Raji (cell line): ENCODE data around the gene ARHGEF16.

Source experiments
- POLR2A ChIP-seq: IDR thresholded peaks from 2 replicates; pipeline ENCODE4 v1.6.1; 2011; ENCODE audit warnings: low read depth, low read length, control low read depth; ENCODE audit not compliant: insufficient read depth

The ARHGEF16 gene

DNA sequence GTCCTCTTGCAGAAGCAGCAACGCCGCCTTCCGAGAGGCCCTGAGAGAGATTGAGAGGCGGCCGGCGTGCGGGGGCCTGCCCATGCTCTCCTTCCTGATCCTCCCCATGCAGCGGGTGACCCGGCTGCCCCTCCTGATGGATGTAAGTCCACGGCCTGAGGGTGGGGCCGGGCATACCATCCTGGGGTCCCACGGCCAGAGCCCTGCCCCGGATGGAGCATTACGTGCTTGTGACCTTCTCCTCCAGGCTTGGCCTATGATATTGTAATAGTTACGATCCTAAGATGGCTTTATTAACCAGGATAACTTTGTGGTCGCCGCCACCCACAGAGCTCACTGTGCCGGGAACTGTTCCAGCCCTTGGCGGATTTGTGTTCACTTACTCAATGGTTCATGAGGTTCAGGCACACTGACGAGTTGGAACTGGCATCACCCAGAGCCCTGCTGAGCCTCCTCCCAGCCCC, 18.9 kb downstream of the ARHGEF16 start:
- no peak for TF ChIP-seq POLR2A

DNA sequence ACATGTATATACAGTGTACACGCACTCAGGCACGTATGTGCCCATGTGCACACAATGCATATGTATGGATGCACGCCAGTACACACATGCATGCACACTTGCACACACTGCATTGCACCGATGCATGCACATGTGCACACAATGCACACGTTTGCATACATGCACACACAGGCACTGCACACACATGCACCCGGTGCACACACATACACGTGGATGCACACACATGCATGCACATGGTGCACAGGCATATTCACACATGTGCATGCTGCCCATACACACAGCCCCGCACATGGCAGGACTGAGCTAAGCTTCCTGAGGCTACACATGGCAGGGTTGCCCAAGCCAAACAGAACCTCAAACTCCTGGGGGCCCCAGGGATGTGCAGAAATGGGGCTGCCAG, 19.6 kb downstream of the ARHGEF16 start:
- TF ChIP-seq POLR2A = no peak

DNA sequence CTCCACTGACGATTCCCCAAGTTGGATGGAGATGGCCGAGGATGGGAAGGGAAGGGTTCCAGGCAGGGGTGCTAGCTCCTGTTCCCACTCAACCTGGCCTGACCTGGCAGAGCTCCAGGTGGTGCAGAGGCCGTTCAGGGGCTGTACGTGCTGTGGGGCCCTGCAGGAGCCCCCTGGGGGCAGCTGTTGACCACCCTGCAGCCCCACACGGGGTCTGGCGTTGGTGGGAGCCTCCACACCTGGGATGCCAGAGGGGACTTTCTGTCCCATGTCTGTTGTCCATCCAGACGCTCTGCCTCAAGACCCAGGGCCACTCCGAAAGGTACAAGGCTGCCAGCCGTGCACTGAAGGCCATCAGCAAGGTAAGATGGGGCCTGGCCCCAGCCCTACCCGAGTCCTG, 20.0 kb downstream of the ARHGEF16 start:
- no peak for TF ChIP-seq POLR2A

DNA sequence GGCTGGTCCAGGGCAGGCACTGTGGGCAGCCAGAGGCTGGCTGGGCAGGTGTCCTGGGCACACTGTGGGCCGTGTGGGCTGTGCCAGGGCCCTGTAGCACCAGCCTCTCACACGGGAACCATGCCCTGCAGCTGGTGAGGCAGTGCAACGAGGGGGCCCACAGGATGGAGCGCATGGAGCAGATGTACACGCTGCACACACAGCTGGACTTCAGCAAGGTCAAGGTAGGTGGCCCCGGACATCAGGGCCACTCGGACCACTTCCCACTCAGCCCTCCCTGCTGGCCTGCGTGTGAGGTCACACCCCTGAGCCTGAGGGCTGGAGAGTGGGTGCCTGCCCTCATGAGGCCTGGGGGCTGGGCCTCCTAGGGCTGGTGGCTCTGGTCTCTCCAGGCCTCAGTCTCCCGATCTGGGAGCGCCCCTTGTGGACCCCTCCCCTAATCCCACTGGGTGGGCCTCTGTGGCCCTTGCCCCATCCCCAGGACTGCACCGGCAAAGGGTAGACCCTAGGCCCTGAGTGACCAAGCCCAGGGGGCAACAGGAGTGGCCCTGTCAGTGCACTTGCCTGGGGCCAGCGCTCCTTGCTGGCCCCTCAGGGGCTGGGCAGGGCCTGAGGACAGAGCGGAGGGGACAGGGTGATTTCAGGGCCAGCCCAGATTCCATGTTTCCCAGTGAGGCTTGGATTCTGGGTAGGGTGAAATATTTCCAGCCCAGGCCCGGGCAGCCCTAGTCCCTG, 21.5 kb downstream of the ARHGEF16 start:
- TF ChIP-seq POLR2A = no peak

DNA sequence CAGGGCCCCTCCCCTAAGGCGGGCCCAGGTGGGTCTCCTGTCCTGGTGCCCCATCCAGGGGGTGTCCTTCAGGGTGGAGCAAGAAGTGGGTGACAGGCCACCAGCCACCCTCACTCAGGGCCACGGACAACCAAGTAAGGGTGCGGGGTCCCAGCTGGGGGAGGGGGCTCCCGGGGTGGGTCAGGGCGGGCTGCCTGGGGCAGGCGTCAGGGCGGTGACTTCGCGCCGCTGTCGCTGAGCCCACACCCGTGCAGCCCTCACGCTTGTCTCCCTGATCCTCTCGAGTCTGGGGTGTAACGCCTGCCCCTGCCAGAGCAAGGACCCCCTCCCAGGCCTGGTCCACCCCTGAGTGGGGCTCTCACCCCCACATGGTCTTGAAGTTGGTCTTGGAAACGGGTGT, 22.2 kb downstream of the ARHGEF16 start:
- no peak for TF ChIP-seq POLR2A

DNA sequence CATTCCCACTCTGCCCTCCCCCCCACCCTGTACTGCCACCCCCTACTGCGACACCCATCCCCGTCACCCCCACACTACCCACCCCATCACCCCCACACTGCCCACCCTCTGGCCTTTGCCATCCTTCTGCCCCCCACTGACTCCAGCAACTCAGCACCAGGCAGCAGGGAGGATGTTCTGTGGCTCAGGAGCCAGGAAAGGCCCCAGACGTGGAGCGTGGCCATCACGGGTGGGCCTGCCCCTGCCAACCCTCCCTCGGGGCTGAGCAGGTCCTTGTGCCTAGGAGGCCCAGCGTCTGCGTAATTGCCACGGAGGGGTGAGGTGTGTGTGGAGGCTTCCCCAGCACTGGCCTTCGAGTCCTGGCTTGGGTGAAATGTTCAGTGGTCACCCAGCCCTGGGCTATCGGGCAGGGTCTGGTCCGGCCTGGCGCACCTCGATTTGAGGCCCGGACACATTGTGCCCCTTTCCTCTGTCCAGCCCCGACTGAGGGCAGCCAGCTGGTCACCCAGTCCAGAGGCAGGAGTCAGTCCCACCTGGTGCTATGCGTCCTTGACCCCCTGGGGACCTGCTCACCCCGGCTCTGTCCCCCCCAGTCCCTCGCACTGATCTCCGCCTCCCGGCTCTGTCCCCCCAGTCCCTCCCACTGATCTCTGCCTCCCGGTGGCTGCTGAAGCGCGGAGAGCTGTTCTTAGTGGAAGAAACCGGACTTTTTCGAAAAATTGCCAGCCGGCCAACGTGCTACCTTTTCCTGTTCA, 23.0 kb downstream of the ARHGEF16 start:
- TF ChIP-seq POLR2A = no peak

DNA sequence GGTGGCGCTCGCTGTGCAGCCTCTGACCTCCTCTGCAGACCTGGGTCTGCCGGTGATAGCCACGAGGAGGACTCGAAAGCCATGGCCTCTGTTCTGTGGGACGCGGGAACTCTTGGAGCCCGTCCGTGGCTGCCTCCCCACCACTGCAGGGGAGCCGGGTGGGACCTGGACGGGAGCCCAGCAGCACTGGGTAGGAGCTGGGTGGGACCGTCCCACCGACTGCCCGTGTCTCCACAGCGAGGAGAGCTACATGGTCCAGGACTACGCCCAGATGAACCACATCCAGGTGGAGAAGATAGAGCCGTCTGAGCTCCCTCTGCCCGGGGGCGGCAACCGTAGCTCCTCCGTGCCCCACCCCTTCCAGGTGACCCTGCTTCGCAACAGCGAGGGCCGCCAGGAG, 23.7 kb downstream of the ARHGEF16 start:
- TF ChIP-seq POLR2A = no peak

DNA sequence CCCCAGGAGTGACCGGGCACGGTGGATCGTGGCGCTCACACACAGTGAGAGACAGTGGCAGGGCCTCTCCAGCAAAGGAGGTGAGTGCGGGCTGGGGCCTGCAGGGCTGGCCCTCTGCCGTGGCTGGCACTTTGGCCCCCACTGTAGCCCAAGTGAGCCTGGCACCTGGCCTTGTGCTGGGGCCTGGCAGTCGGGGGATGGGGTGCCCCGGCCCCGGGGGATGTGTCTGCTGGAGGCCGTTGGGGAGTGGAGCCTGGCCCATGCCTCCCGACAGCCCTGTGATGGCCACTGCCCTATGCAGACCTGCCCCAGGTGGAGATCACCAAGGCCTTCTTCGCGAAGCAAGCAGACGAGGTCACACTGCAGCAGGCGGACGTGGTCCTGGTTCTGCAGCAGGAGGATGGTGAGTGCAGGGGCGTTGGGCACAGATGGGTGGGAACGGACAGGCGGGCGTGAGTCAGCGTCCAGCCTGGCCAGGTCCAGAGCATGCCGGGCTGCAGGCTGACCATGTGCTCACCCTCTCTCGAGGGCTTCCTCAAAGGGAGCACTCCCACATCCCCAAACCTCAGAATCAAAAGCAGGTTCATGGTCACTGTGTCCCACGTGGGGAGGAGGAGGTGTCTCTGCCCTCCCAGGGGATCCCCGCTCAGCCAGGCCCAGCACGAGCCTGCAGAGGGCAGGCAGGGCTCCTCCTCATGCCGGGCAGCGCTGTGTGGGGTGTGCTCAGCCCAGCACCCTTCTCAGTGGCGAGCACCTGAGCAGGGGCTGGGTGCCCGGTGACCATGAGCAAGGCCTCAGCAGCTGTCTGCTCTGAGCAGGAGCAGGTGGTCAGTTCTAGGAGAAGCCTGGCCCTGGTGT, 25.3 kb downstream of the ARHGEF16 start:
- no peak for TF ChIP-seq POLR2A

DNA sequence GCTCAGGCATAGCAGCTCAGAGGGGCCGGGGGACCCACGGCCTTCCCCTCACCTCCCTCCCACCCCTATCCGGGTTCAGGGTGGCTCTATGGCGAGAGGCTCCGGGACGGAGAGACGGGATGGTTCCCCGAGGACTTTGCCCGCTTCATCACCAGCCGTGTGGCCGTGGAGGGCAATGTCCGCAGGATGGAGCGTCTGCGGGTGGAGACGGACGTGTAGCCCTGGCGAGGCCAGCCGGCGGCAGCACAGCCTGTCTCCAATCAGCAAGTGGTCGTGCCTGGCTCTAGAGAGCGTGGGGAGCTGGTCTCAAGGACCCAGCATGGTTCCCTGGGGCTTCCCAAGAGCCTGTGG, 25.9 kb downstream of the ARHGEF16 start:
- TF ChIP-seq POLR2A = no peak

DNA sequence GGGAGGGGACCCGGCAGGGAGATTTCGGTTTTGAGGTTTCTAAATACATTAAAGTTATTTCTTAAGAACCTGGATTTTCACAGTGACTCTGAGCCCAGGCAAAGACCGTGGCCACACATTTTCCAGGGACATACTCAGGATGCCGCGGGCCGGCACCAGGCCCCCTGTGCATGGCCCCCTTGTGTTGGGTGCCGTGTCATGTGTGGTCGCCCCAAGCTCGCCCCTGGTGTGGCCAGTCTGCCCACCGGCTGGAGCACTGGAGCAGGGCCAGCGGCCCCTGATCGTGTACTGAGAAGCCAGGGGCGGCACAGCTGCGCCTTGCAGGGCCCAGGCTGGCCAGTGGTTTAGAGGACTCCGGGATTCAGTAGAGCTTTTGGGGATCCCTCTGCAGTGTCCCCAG, 26.6 kb downstream of the ARHGEF16 start:
- no peak for TF ChIP-seq POLR2A

DNA sequence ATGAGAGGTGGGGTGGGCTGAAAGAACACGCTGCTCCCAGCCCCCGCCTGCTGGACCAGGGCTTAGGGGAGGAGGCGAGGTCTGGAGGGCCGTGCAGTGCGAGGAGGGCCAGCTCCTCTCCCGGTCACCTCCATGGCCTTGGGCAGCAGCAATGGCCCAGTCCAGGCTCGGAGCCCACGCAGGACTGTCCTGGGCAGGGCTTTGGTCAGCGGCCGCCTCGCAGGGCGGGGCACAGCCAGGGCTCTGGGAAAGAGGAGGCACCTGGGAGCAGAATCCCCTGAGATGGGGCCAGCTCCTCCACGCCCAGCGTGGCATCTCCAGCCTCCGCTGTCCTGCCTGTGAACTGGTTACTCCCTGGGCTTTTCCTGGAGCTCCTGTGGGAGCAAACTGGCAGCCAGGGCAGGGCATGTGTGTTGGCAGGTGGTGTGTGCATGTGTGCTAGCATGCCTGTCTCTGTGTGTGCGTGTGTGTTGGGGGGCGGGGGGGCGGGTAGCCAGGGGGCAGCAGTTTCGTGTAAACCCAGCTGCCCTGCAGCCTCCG, 27.4 kb downstream of the ARHGEF16 start:
- no peak for TF ChIP-seq POLR2A

DNA sequence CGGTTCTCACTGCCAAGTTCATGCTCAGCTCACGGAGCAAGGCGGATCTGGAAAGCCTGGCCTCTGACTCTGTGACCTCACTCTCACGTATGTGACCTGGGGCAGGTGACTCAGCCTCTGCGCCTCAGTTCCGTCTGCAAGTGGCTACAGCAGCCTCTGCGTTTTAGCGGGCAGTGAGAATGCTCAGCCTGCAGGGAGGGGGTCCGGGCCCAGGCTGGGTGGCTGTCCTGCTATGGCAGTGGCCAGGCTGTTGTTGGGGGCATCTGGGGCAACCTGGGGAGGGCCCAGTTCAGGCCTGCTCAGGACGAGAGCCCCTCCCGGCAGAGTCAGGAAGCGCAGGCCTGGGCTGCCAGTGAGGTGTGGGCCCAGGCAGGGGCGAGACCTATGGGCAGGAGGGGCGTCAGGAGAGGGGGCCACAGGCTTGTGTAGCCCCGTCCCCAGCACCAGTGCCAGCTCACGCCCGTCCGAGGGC, 27.9 kb downstream of the ARHGEF16 start:
- no peak for TF ChIP-seq POLR2A

DNA sequence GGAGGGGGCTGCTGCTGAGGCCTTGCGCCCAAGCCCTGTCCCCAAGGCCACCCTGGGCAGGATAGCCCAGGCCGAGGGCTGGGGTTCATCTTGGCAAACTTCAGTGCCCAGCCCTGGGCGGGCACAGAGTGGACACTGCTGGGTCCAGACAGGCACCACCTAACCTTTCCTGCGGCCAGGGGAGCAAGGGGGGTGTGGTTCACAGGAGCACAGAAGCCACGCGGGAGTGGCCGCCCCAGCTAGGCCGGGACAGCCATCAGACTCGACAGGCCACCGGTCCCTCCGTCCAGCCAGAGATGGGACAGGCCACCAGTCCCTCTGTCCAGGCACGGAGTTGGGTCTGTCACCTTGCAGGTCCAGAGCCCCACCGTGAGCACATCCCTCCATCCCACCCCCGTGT, 28.9 kb downstream of the ARHGEF16 start:
- no peak for TF ChIP-seq POLR2A

DNA sequence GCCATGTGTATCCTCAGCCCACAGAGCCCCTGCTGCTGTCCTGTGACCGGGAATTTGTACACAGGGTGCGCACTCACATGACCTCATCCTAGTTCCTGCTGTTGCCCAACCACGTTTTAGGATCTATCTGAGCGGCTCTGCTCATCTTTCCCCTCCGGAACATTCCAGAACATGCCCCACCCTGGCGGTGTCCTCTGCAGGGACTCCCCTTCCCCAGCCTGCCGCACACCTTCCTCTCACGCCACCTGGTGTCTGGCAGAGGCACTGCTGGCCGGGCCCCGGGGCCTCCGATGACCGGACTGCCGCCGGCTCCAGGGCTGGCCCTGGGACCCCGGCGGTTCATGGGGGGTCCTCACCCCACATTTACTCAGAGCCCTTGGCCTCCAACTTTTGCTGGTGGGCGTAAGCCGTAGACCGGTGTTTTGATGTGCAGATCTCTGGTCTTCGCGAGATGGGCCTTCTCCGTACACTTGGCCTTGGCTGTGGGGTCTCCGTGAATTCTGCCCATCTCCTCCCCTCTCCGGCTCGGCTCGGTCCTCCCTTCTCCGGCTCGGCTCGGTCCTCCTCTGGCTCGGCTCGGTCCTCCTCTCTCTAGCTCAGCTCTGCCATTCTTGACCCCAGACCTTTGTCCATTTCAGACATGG, 29.5 kb downstream of the ARHGEF16 start:
- TF ChIP-seq POLR2A = no peak

DNA sequence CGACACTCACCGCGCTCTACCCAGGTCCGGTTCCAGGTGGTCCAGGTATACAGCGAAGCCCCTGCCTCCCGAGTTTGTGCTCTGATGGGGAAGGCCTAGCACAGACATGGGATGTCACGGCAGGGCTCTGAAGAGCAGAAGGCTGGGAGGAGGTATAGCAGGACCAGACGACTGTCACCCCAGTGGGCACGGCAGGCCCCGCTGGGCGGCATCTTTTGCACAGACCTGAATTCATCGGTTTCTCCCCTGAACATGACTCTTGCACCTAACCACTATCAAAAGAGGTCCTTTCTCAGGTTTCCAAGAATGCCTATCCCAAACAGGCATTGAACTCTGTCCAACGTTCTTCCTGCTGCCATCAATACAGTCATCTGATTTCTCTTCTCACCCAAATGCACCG, 30.6 kb downstream of the ARHGEF16 start:
- no peak for TF ChIP-seq POLR2A
